Psoas muscle (tissue), 8 donors: ENCODE data around the gene PDZD2. TPM values are rescaled to one million over a fixed set of nuclear protein-coding genes. Genes with fewer than 3 reads are reported as not detected.

Experiments used
- ATAC-seq, 4 donors: fragments of 200-7000 bp; cut with Tn5 transposase; one replicate each; pipeline ENCODE4 v1.9.1; 2020; ENCODE audit warnings: moderate library complexity in 3 of 4, mild to moderate bottlenecking in 2 of 4
- DNase-seq, 2 donors: peaks; one replicate each; pipeline ENCODE4 v3.0.0-alpha.2; 2020
- H3K27ac ChIP-seq: fragments of 200-600 bp; one replicate; pipeline ENCODE4 v1.8.0; 2022
- H3K27me3 ChIP-seq, 3 donors: fragments of 200-600 bp in 1 of 3; one replicate each; pipeline versions ENCODE4 v1.6.1 to v1.8.0; 2013 to 2022; ENCODE audit warnings: low read length in 2 of 3, mild to moderate bottlenecking in 2 of 3, moderate library complexity in 1 of 3; ENCODE audit not compliant: insufficient read depth in 3 of 3
- H3K36me3 ChIP-seq, 2 donors: fragments of 200-600 bp in 1 of 2; one replicate each; pipeline versions ENCODE4 v1.6.1 to v1.8.0; 2013 to 2022; ENCODE audit warnings: low read depth in 1 of 2, mild to moderate bottlenecking in 1 of 2, moderate library complexity in 1 of 2; ENCODE audit not compliant: insufficient read depth in 1 of 2
- H3K4me1 ChIP-seq: fragments of 200-600 bp; one replicate; pipeline ENCODE4 v1.8.0; 2022
- H3K4me3 ChIP-seq: fragments of 200-600 bp; one replicate; pipeline ENCODE4 v1.8.0; 2022; ENCODE audit warnings: mild to moderate bottlenecking
- H3K9me3 ChIP-seq: fragments of 200-600 bp; one replicate; pipeline ENCODE4 v1.8.0; 2022
- WGBS, 3 donors: extraction: QIAGEN DNeasy Blood & Tissue Kit; methylation state at CpG; one replicate each; pipeline versions ENCODE4 v1.1.6 to v1.1.7; 2013; 5-methylcytosine and 5-hydroxymethylcytosine counted together
- intact Hi-C, 2 donors: fragments of 100-400 bp; cut with DNase I; formaldehyde crosslinking; loops; one replicate each; pipeline versions ENCODE4 v1.11.0 to v1.14.2; 2022
- polyA plus RNA-seq, 3 donors: library from polyadenylated mRNA; stranded (reverse); fragments of 200-250 nt; gene quantifications; one replicate each; pipeline ENCODE4 v1.2.3, GENCODE V29; 2013
- total RNA-seq, 4 donors: library from RNA; stranded (reverse); fragmentation: NEBNext Ultra II Directional in 2 of 4; extraction: Animal tissue kit (Norgen Biotek cat#: 25700) in 2 of 4; gene quantifications; one replicate each; pipeline versions ENCODE4 v1.2.1 to v1.2.4, GENCODE V29; 2021 to 2023
- TF ChIP-seq, protein P1 (sequence below): fragments of 200-600 bp; IDR thresholded peaks from one replicate; pipeline ENCODE4 v1.8.0; 2022; ENCODE audit warnings: antibody characterized with exemption
- donor health status: healthy with polysubstance abuse.
- donor health status: DM: no; HTN: no; CAD: no; lungs with moderate emphysema.
- donor health status: Bipolar disorder and iron deficiency.
- donor health status: healthy.
- donor health status: DM: yes; HTN: yes; CAD: no.
- donor health status: DM: no; HTN: no; CAD: no.
- donor health status: DM: no; HTN: no; CAD: no.
- donor health status: DM: yes; HTN: yes; CAD: no.

The PDZD2 gene
- total and polyA plus RNA-seq, 7 donors = 1.4 to 17.5 (median 4.5) TPM

DNA sequence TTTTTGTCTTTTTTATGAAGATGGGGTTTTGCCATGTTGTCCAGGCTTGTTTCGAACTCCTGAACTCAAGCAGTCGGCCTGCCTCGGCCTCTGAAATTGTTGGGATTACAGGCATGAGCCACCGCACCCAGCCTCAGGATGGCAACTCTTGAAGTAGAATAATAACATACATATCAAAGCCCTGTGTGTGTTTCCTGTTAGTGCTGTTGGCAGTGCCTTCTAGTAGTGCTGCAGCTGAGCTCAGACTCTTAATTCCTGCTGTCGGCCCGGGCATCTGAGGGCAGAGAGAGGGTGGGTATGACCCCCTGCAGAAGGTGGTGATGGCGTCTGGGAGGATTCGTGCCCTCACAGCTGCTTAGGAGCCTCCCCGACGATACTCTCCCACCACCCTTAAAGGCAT, 227.2 kb downstream of the PDZD2 start:
- DNase-seq (no peak), ATAC-seq (no peak)
- Histone ChIP-seq H3K9me3 (no peaks in the 10 kb centered on the region), H3K36me3 (no peaks in the 10 kb centered on the region), H3K4me1 (peaks cover 7% of the 10 kb centered on the region), H3K27me3 (peaks cover 0 to 15% (median 0%) of the 10 kb centered on the region in 3 donors), H3K27ac (no peak overlapping the region), H3K4me3 (no peak overlapping the region)
- TF ChIP-seq, protein P1, sequence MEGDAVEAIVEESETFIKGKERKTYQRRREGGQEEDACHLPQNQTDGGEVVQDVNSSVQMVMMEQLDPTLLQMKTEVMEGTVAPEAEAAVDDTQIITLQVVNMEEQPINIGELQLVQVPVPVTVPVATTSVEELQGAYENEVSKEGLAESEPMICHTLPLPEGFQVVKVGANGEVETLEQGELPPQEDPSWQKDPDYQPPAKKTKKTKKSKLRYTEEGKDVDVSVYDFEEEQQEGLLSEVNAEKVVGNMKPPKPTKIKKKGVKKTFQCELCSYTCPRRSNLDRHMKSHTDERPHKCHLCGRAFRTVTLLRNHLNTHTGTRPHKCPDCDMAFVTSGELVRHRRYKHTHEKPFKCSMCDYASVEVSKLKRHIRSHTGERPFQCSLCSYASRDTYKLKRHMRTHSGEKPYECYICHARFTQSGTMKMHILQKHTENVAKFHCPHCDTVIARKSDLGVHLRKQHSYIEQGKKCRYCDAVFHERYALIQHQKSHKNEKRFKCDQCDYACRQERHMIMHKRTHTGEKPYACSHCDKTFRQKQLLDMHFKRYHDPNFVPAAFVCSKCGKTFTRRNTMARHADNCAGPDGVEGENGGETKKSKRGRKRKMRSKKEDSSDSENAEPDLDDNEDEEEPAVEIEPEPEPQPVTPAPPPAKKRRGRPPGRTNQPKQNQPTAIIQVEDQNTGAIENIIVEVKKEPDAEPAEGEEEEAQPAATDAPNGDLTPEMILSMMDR = no peak
- 44 to 58% (median 49%) methylated on average over 10 of the region's 10 CpGs for WGBS, 3 donors
- intact Hi-C loops = no loop called here

DNA sequence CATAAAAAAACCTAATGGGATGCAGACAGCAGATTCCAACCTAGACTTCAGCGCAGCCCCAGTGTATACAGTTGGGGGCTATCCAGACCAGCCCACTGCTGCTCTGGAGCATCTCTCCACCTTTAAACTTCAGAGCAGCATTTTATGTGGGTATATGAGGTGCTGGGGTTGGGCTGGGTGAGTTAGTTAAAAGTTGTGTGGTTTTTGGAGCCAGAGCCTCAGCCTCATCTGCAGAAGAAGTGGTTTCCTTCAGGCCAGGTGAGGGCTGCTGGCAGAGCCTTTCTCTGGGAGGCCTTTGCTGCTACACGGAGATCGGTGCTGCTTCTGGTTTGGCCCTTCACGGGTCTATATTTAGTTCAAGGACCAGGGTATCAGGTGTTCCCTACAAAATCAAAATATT, 228.3 kb downstream of the PDZD2 start:
- TF ChIP-seq, protein P1 = no peak
- intact Hi-C loops = no loop called here
- H3K36me3 ChIP-seq = no peaks in the 10 kb centered on the region
- H3K4me3 ChIP-seq = no peak overlapping the region
- peaks cover 7% of the 10 kb centered on the region for H3K4me1 ChIP-seq
- H3K27me3 ChIP-seq = peaks cover 0 to 15% (median 0%) of the 10 kb centered on the region in 3 donors
- DNase-seq = no peak
- H3K27ac ChIP-seq = no peak overlapping the region
- WGBS, 3 donors = 44 to 50% (median 44%) methylated on average over 4 of the region's 4 CpGs
- no peaks in the 10 kb centered on the region for H3K9me3 ChIP-seq
- no peak for ATAC-seq

DNA sequence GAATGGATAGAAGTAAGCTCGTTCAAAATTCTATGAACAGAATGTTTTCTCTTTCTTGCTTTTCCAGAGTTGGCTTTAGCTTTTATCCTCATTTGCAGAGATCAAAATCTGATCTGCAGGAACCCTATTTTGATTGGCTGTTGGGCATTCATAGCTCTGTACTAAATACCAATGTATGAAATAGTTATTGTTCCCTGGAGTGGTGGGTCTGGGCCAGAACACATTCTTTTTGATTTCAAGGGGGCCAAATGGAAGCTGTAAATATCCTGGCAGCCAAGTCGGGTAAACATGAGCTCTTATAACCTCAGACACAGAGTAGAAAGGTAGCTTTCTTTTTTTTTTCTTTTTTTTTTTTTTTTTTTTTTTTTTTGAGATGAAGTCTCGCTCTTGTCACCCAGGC, 241.5 kb downstream of the PDZD2 start:
- 36 to 53% (median 43%) methylated on average over 2 to 3 of the region's 3 CpGs for WGBS, 3 donors
- TF ChIP-seq, protein P1 = no peak
- Histone ChIP-seq H3K4me1 (no peaks in the 10 kb centered on the region), H3K27ac (no peak overlapping the region), H3K27me3 (no peaks in the 10 kb centered on the region), H3K9me3 (no peaks in the 10 kb centered on the region), H3K36me3 (no peaks in the 10 kb centered on the region), H3K4me3 (no peak overlapping the region)
- ATAC-seq (no peak), DNase-seq (no peak)
- intact Hi-C loops = no loop called here

DNA sequence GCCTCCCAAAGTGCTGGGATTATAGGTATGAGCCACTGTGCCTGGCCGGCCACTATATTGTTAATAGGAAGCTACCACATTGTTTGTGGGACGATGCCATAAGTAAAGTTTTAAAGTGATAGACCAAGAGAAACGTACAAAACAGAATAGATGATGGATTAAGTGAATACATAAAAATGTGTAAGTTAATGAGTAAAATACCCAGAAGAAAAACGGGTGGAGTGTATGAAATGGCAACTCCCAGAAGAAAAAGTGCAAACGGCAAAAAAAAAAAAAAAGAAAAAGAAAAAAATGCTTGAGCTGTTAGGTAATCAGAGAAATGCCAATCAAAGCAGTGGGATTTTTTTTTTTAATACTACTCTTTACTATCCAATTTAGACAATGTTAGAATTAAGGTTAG, 246.0 kb downstream of the PDZD2 start:
- Histone ChIP-seq H3K36me3 (no peaks in the 10 kb centered on the region), H3K4me1 (no peaks in the 10 kb centered on the region), H3K27me3 (peaks cover 0 to 2% (median 0%) of the 10 kb centered on the region in 3 donors), H3K9me3 (no peaks in the 10 kb centered on the region), H3K27ac (no peak overlapping the region), H3K4me3 (no peak overlapping the region)
- ATAC-seq = no peak
- WGBS, 3 donors = 73 to 79% (median 77%) methylated on average over 5 of the region's 5 CpGs
- TF ChIP-seq, protein P1 = no peak
- intact Hi-C loops = no loop called here
- no peak for DNase-seq

DNA sequence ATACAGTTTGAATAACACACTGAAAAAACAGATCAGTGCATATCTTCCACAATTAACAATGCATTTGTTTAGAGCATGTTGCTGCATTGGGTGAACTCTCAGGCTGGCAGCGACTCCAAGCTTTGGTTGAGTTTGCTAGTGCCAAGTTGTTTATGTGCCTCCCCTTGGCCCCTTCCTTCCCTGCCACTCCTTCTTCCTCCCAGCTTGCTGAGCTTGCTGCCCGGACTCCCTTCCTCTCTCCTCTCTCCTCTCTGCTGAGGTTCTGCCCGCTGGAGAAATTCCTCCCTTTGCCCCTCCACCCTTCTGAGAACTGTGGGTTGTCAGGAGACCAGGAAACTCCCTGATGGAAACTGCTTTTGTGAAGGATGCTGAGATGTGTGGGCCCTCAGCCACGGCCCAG, 247.3 kb downstream of the PDZD2 start:
- TF ChIP-seq, protein P1 = no peak
- no peaks in the 10 kb centered on the region for H3K9me3 ChIP-seq
- intact Hi-C loops = no loop called here
- H3K4me3 ChIP-seq = no peak overlapping the region
- DNase-seq (no peak), ATAC-seq (no peak)
- no peaks in the 10 kb centered on the region for H3K36me3 ChIP-seq
- peaks cover 0 to 2% (median 0%) of the 10 kb centered on the region in 3 donors for H3K27me3 ChIP-seq
- H3K27ac ChIP-seq = no peak overlapping the region
- no peaks in the 10 kb centered on the region for H3K4me1 ChIP-seq
- WGBS, 3 donors = 58 to 60% (median 58%) methylated on average over 4 of the region's 4 CpGs
